Gastrocnemius medialis (tissue), 4 donors: ENCODE data around the gene CRX. TPM values are rescaled to one million over a fixed set of nuclear protein-coding genes. Genes with fewer than 3 reads are reported as not detected.
A peak's percentile ranks its signal among the peaks of the same experiment; 100 is the strongest.
"Not testable (repeated sequence)": the region's sequence is repeated elsewhere in the genome, so short reads cannot be mapped to it uniquely, and the experiment has no call there.

Source experiments
- ATAC-seq, 2 donors: fragments of 150-250 bp; one replicate each; pipeline ENCODE4 v1.9.1; 2016
- DNase-seq, 2 donors: peaks; one replicate each; pipeline ENCODE4 v3.0.0-alpha.2; 2019
- H3K27ac ChIP-seq, 4 donors: fragments of 200-600 bp; sonication (generic); 1 replicate in 1 of 4; 2 replicates in 3 of 4; pipeline ENCODE4 v1.5.1; 2016 to 2018; ENCODE audit warnings: mild to moderate bottlenecking in 2 of 4, moderate library complexity in 1 of 4
- H3K27me3 ChIP-seq, 3 donors: fragments of 200-600 bp; sonication (generic) in 2 of 3; 1 replicate in 1 of 3; 2 replicates in 2 of 3; pipeline versions ENCODE4 v1.5.1 to v1.6.0; 2016 to 2019; ENCODE audit warnings: mild to moderate bottlenecking in 1 of 3, moderate library complexity in 1 of 3
- H3K36me3 ChIP-seq, 2 donors: fragments of 200-600 bp; sonication (generic) in 1 of 2; one replicate each; pipeline ENCODE4 v1.5.1; 2017 to 2018
- H3K4me1 ChIP-seq, 2 donors: fragments of 200-600 bp; sonication (generic) in 1 of 2; one replicate each; pipeline ENCODE4 v1.5.1; 2016 to 2017; ENCODE audit warnings: mild to moderate bottlenecking in 2 of 2
- H3K4me3 ChIP-seq, 4 donors: fragments of 200-600 bp; sonication (generic) in 3 of 4; 1 replicate in 1 of 4; 2 replicates in 3 of 4; pipeline ENCODE4 v1.5.1; 2016 to 2019; ENCODE audit warnings: mild to moderate bottlenecking in 2 of 4
- H3K9me3 ChIP-seq, 3 donors: fragments of 200-600 bp; sonication (generic) in 2 of 3; 1 replicate in 1 of 3; 2 replicates in 2 of 3; pipeline ENCODE4 v1.5.1; 2016 to 2019
- CTCF ChIP-seq, 5 experiments: fragments of 450-650 bp in 3 of 5; fragments of 200-600 bp in 2 of 5; sonication (generic) in 2 of 5; IDR thresholded peaks in 4 of 5; conservative IDR thresholded peaks in 1 of 5; 1 replicate in 4 of 5; 2 replicates in 1 of 5; pipeline ENCODE4 v1.5.1; 2016 to 2019; ENCODE audit warnings: antibody characterized with exemption in 5 of 5, mild to moderate bottlenecking in 3 of 5, moderate library complexity in 3 of 5
- POLR2A ChIP-seq, 2 donors: fragments of 450-650 bp; IDR thresholded peaks; one replicate each; pipeline ENCODE4 v1.6.1; 2017; ENCODE audit warnings: antibody characterized with exemption in 2 of 2, mild to moderate bottlenecking in 2 of 2, moderate library complexity in 2 of 2
- in situ Hi-C, 4 donors: fragments of 200-750 bp; cut with MboI; loops; one replicate each; pipeline versions ENCODE4 v1.15.0 to v1.8.0; 2017; ENCODE audit warnings: low sequenced_read_pairs in 4 of 4
- intact Hi-C: fragments of 100-400 bp; cut with DNase I; formaldehyde crosslinking; loops from one replicate; pipeline ENCODE4 v1.15.1; 2023; ENCODE audit warnings: low total_unique reads
- total RNA-seq, 4 donors: library from RNA; depleted of rRNA; stranded (reverse); fragments of >200 nt; gene quantifications; one replicate each; pipeline versions ENCODE4 v1.1.0 to v1.2.3, GENCODE V29; 2016

Gene CRX
- total RNA-seq, 4 donors from 2014 or later = not detected

GRCh38 chr19:47861630-47862029 lies 39.9 kb downstream of the CRX start:
- Histone ChIP-seq H3K4me3 (no peak overlapping the region), H3K9me3 (no peaks in the 10 kb centered on the region), H3K27me3 (no peaks in the 10 kb centered on the region), H3K27ac (no peak overlapping the region), H3K4me1 (no peaks in the 10 kb centered on the region), H3K36me3 (no peaks in the 10 kb centered on the region)
- no peak for ATAC-seq
- intact Hi-C loops = loop anchor here (2.0 kb wide), 1 partner anchor 149 kb away; the partner anchor contains the start of gene EHD2
- in situ Hi-C loops = loop anchor here in 1 of 4 donors (25.0 kb wide), 1 partner anchor 126 kb away; the partner anchor contains the start of genes BSPH1 and ELSPBP1
- DNase-seq = no peak
- no peak for TF ChIP-seq CTCF (IDR thresholded peaks at IDR 0.05 in 4 of 5, conservative IDR thresholded peaks at IDR 0.05 in 1 of 5)
- TF ChIP-seq POLR2A (IDR thresholded peaks at IDR 0.05) = no peak

GRCh38 chr19:47863514-47863936 lies 41.8 kb downstream of the CRX start:
- Histone ChIP-seq H3K4me1 (no peaks in the 10 kb centered on the region), H3K36me3 (no peaks in the 10 kb centered on the region), H3K9me3 (no peaks in the 10 kb centered on the region), H3K27me3 (no peaks in the 10 kb centered on the region), H3K4me3 (no peak overlapping the region), H3K27ac (no peak overlapping the region)
- in situ Hi-C loops = loop anchor here in 1 of 4 donors (25.0 kb wide), 1 partner anchor 124 kb away; the partner anchor contains the start of genes BSPH1 and ELSPBP1
- TF ChIP-seq CTCF (IDR thresholded peaks at IDR 0.05 in 4 of 5, conservative IDR thresholded peaks at IDR 0.05 in 1 of 5) = peak; percentile 23 to 83 (median 60)
- TF ChIP-seq POLR2A (IDR thresholded peaks at IDR 0.05) = no peak
- intact Hi-C loops = loop anchor here (2.0 kb wide), 1 partner anchor 151 kb away; the partner anchor contains the start of gene EHD2
- ATAC-seq = no peak
- DNase-seq = peak; percentile 17 to 32

- Histone ChIP-seq H3K4me1 (no peaks in the 10 kb centered on the region), H3K27me3 (no peaks in the 10 kb centered on the region), H3K4me3 (no peak overlapping the region), H3K36me3 (no peaks in the 10 kb centered on the region), H3K9me3 (no peaks in the 10 kb centered on the region), H3K27ac (no peak overlapping the region)
- intact Hi-C loops = no loop called here
- ATAC-seq (no peak), DNase-seq (no peak)
- TF ChIP-seq POLR2A (IDR thresholded peaks at IDR 0.05) (no peak), CTCF (IDR thresholded peaks at IDR 0.05 in 4 of 5, conservative IDR thresholded peaks at IDR 0.05 in 1 of 5) (no peak)
- in situ Hi-C loops = loop anchor here in 1 of 4 donors (25.0 kb wide), 1 partner anchor 122 kb away; the partner anchor contains the start of genes BSPH1 and ELSPBP1
These were observed 43.4 kb downstream of the CRX start for GRCh38 chr19:47865166-47865565.

- Histone ChIP-seq H3K36me3 (no peaks in the 10 kb centered on the region), H3K27ac (no peak overlapping the region), H3K27me3 (no peaks in the 10 kb centered on the region), H3K9me3 (no peaks in the 10 kb centered on the region), H3K4me3 (no peak overlapping the region), H3K4me1 (no peaks in the 10 kb centered on the region)
- ATAC-seq = no peak
- TF ChIP-seq CTCF (IDR thresholded peaks at IDR 0.05 in 4 of 5, conservative IDR thresholded peaks at IDR 0.05 in 1 of 5) (no peak), POLR2A (IDR thresholded peaks at IDR 0.05) (no peak)
- no peak for DNase-seq
- intact Hi-C loops (no loop called here), in situ Hi-C loops (no loop called here)
These were observed 57.2 kb downstream of the CRX start for GRCh38 chr19:47878906-47879305.

- H3K4me3 ChIP-seq, H3K27ac ChIP-seq, H3K27me3 ChIP-seq, H3K36me3 ChIP-seq, ATAC-seq, H3K9me3 ChIP-seq, intact Hi-C loops, H3K4me1 ChIP-seq, in situ Hi-C loops, DNase-seq: not testable (repeated sequence)
These were observed 57.6 kb downstream of the CRX start for GRCh38 chr19:47879385-47879784.
